GM23338 (cell line): ENCODE results near the gene ARID1B. TPM values are rescaled to one million over a fixed set of nuclear protein-coding genes. Genes with fewer than 3 reads are reported as not detected.
A peak's percentile ranks its signal among the peaks of the same experiment; 100 is the strongest.

Source experiments
- ATAC-seq: fragments of 200-7000 bp; cut with Tn5 transposase; 3 replicates; pipeline ENCODE4 v1.9.1; 2020
- DNase-seq: peaks from one replicate; pipeline ENCODE4 v3.0.0-alpha.2; 2015; ENCODE audit warnings: low spot score
- H2AFZ ChIP-seq: fragments of 200-600 bp; sonication (generic); 2 replicates; pipeline ENCODE4 v1.8.0; 2016; ENCODE audit warnings: antibody characterized with exemption, mild to moderate bottlenecking, moderate library complexity
- H3F3A ChIP-seq: fragments of 200-600 bp; sonication (generic); replicated peaks from 2 replicates; pipeline ENCODE4 v1.8.0; 2017; ENCODE audit warnings: antibody characterized with exemption, mixed run types, low read depth
- H3K27ac ChIP-seq: fragments of 200-600 bp; sonication (generic); 2 replicates; pipeline ENCODE4 v1.6.1; 2016; ENCODE audit warnings: low read depth
- H3K27me3 ChIP-seq: fragments of 200-600 bp; sonication (generic); 2 replicates; pipeline ENCODE4 v1.8.0; 2016; ENCODE audit warnings: mild to moderate bottlenecking, mixed run types, moderate library complexity; ENCODE audit not compliant: insufficient read depth
- H3K36me3 ChIP-seq: fragments of 200-600 bp; sonication (generic); 2 replicates; pipeline ENCODE4 v1.8.0; 2016; ENCODE audit warnings: mild to moderate bottlenecking; ENCODE audit not compliant: insufficient read depth
- H3K4me1 ChIP-seq: fragments of 200-600 bp; sonication (generic); 2 replicates; pipeline ENCODE4 v1.8.0; 2016; ENCODE audit warnings: mild to moderate bottlenecking, moderate library complexity; ENCODE audit not compliant: insufficient read depth
- H3K4me2 ChIP-seq: fragments of 200-600 bp; sonication (generic); 2 replicates; pipeline ENCODE4 v1.7.1; 2017; ENCODE audit warnings: mixed run types
- H3K4me3 ChIP-seq: fragments of 200-600 bp; sonication (generic); 2 replicates; pipeline ENCODE4 v1.6.1; 2016; ENCODE audit warnings: mixed run types
- H3K79me2 ChIP-seq: fragments of 200-600 bp; sonication (generic); replicated peaks from 2 replicates; pipeline ENCODE4 v1.8.0; 2017; ENCODE audit warnings: mild to moderate bottlenecking; ENCODE audit not compliant: insufficient read depth
- H3K9me2 ChIP-seq: fragments of 200-600 bp; sonication (generic); 2 replicates; pipeline ENCODE4 v1.8.0; 2017; ENCODE audit not compliant: insufficient read depth
- H4K20me1 ChIP-seq: fragments of 200-600 bp; sonication (generic); replicated peaks from 2 replicates; pipeline ENCODE4 v1.8.0; 2017; ENCODE audit warnings: mild to moderate bottlenecking; ENCODE audit not compliant: insufficient read depth
- H3K27ac Mint-ChIP-seq: 2 replicates; pipeline ENCODE4 v1.8.0; 2020; ENCODE audit warnings: inconsistent platforms, mild to moderate bottlenecking, moderate library complexity, mixed read lengths
- H3K27me3 Mint-ChIP-seq: 3 replicates; pipeline ENCODE4 v1.8.0; 2022; ENCODE audit warnings: low read depth, mild to moderate bottlenecking, moderate library complexity, mixed read lengths, inconsistent platforms; ENCODE audit not compliant: insufficient read depth, poor library complexity
- H3K36me3 Mint-ChIP-seq: 3 replicates; pipeline ENCODE4 v1.8.0; 2021; ENCODE audit warnings: low read depth, mild to moderate bottlenecking, inconsistent platforms, moderate library complexity, mixed read lengths
- H3K4me1 Mint-ChIP-seq: 3 replicates; pipeline ENCODE4 v1.8.0; 2020; ENCODE audit warnings: mild to moderate bottlenecking, inconsistent platforms, mixed read lengths
- H3K4me3 Mint-ChIP-seq: 3 replicates; pipeline ENCODE4 v1.8.0; 2021; ENCODE audit warnings: moderate library complexity, mild to moderate bottlenecking, inconsistent platforms, mixed read lengths
- H3K9me3 Mint-ChIP-seq: 3 replicates; pipeline ENCODE4 v1.8.0; 2020; ENCODE audit warnings: moderate library complexity, mild to moderate bottlenecking, inconsistent platforms, mixed read lengths
- EZH2phosphoT487 ChIP-seq: fragments of 200-600 bp; sonication (generic); IDR thresholded peaks from one replicate; pipeline ENCODE4 v1.8.1; 2018; ENCODE audit warnings: antibody characterized with exemption; ENCODE audit not compliant: unreplicated experiment
- JUNB ChIP-seq: IDR thresholded peaks from one replicate; pipeline ENCODE4 v1.6.1; 2016; ENCODE audit warnings: antibody characterized with exemption; ENCODE audit not compliant: unreplicated experiment
- NANOG ChIP-seq: IDR thresholded peaks from 2 replicates; pipeline ENCODE4 v1.6.1; 2016; ENCODE audit warnings: antibody characterized with exemption, borderline replicate concordance
- POLR2AphosphoS5 ChIP-seq: IDR thresholded peaks from 2 replicates; pipeline ENCODE4 v1.6.1; 2016; ENCODE audit warnings: antibody characterized with exemption, low read depth
- STAT1 ChIP-seq: IDR thresholded peaks from one replicate; pipeline ENCODE4 v1.6.1; 2016; ENCODE audit warnings: antibody characterized with exemption; ENCODE audit not compliant: unreplicated experiment
- ZNF114 ChIP-seq: fragments of 250-450 bp; sonication (Bioruptor Pico); IDR thresholded peaks from 2 replicates; pipeline ENCODE4 v1.5.0; 2020; ENCODE audit warnings: mild to moderate bottlenecking, moderate library complexity
- ZNF462 ChIP-seq: fragments of 250-450 bp; sonication (Bioruptor Pico); IDR thresholded peaks from 2 replicates; pipeline ENCODE4 v1.5.0; 2020; ENCODE audit warnings: mild to moderate bottlenecking, moderate library complexity
- polyA plus RNA-seq: library from polyadenylated mRNA; unstranded; fragments of >200 nt; fragmentation: Nextera tagmentation; extraction: Ambion mirVana; gene quantifications from 2 replicates; pipeline ENCODE4 v1.2.1, GENCODE V29; 2016
- total RNA-seq: library from RNA; depleted of rRNA; stranded (reverse); fragments of >200 nt; shearing (Covaris generic); gene quantifications from 2 replicates; pipeline ENCODE4 v1.2.3, GENCODE V29; 2014
- TF ChIP-seq, protein P1 (sequence below): IDR thresholded peaks from 2 replicates; pipeline ENCODE4 v1.6.1; 2016; ENCODE audit warnings: antibody characterized with exemption

ARID1B gene
- total and polyA plus RNA-seq, 2 experiments from 2014 or later: 59.3 to 72.2 TPM

- TF ChIP-seq ZNF462 (CRISPR knock-in tag) (no peak), NANOG (no peak), STAT1 (no peak), ZNF114 (CRISPR knock-in tag) (no peak), JUNB (no peak)
- TF ChIP-seq, protein P1, sequence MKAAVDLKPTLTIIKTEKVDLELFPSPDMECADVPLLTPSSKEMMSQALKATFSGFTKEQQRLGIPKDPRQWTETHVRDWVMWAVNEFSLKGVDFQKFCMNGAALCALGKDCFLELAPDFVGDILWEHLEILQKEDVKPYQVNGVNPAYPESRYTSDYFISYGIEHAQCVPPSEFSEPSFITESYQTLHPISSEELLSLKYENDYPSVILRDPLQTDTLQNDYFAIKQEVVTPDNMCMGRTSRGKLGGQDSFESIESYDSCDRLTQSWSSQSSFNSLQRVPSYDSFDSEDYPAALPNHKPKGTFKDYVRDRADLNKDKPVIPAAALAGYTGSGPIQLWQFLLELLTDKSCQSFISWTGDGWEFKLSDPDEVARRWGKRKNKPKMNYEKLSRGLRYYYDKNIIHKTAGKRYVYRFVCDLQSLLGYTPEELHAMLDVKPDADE: no peak
These were observed 2.3 kb downstream of the ARID1B start (continued) for GRCh38 chr6:156779206-156780094.

DNA sequence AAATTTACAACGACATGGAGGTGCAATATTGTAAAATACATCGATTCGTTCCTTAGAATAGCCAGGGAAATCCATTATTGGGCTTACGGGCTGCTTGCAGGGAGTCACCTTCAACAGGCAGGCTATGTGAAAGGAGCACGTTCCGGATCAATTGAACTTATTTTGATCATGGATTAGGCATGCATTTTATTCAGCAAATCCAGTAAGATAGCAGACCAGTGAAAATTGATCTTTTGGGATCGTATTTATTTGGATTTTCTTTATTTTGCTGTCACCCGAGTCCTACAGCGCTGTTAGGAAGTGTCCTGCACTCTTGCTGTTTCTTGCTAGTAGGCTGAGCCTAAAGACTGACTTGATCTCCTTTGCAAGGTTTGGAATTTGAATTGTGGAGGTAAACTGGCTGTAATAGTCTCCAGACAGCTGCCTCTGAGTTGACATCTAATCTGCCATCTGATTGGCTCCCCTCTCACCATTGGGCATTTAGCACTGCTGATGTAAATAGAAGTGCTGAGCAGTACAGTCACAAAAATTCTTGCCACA is 3.0 kb downstream of the ARID1B start:
- Histone ChIP-seq H4K20me1 (peaks cover 5% of the 10 kb centered on the region; the same call in 1 of the 2 replicates), H3K36me3 (no peaks in the 10 kb centered on the region), H3K9me2 (no peaks in the 10 kb centered on the region), H3K4me2 (peak overlapping the region; percentile 89), H3F3A (0 out of 2 replicates have a peak, but pooled peaks cover 4% of the 10 kb centered on the region), H2AFZ (no peak overlapping the region), H3K4me3 (peak overlapping the region; percentile 73), H3K27ac (peak overlapping the region; percentile 2; the same call in 1 of the 2 replicates), H3K4me1 (peaks cover 58% of the 10 kb centered on the region), H3K79me2 (peaks cover 70% of the 10 kb centered on the region), H3K27me3 (no peaks in the 10 kb centered on the region)
- peak; percentile 71 for TF ChIP-seq POLR2AphosphoS5
- no peak for TF ChIP-seq EZH2phosphoT487
- Mint-ChIP-seq H3K9me3 (no peaks in the 10 kb centered on the region; the same call in 2 of the 3 replicates), H3K27ac (peak overlapping the region; percentile 23), H3K4me1 (peaks cover 58% of the 10 kb centered on the region), H3K4me3 (peak overlapping the region; percentile 95), H3K36me3 (peaks cover 6% of the 10 kb centered on the region; the same call in 2 of the 3 replicates), H3K27me3 (peaks cover 13% of the 10 kb centered on the region)
- DNase-seq: peak; percentile 70
- peak; percentile 38 for ATAC-seq
